Measurements from ENCODE around the gene NOTCH2.
"Not testable (repeated sequence)": the region's sequence is repeated elsewhere in the genome, so short reads cannot be mapped to it uniquely, and the experiment has no call there.

DNA sequence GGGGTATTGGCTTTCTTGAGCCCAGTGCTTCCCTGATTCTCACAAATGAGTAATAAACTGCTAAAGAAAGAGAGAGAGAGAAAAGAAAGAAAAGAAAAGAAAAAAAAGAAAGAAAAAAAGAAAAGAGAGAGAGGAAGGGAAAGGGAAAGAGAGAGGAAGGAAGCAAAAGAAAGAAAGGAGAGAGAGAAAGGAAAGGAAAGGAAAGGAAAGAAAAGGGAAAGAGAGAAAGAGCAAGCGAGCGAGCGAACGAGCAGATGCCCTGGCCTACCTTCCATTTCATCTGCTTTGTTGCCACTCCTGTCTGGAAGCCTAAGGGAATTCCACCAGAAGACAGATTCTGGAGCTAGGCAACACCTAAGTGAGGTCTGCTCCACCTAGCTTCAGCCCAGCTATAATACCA lies 27.7 kb downstream of the NOTCH2 start:
- TF ChIP-seq, protein P1, sequence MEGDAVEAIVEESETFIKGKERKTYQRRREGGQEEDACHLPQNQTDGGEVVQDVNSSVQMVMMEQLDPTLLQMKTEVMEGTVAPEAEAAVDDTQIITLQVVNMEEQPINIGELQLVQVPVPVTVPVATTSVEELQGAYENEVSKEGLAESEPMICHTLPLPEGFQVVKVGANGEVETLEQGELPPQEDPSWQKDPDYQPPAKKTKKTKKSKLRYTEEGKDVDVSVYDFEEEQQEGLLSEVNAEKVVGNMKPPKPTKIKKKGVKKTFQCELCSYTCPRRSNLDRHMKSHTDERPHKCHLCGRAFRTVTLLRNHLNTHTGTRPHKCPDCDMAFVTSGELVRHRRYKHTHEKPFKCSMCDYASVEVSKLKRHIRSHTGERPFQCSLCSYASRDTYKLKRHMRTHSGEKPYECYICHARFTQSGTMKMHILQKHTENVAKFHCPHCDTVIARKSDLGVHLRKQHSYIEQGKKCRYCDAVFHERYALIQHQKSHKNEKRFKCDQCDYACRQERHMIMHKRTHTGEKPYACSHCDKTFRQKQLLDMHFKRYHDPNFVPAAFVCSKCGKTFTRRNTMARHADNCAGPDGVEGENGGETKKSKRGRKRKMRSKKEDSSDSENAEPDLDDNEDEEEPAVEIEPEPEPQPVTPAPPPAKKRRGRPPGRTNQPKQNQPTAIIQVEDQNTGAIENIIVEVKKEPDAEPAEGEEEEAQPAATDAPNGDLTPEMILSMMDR (optimal IDR thresholded peaks at IDR 0.05 in 1 of 3, IDR thresholded peaks at IDR 0.05 in 1 of 3, conservative IDR thresholded peaks at IDR 0.05 in 1 of 3; ENCODE audit: extremely low read depth in 1 of 3, insufficient read depth in 2 of 3, low read length in 3 of 3) = not testable (repeated sequence)
- not testable (repeated sequence) for TF ChIP-seq EZH2 (IDR thresholded peaks at IDR 0.05; ENCODE audit: low read length)
